ENCODE results near the gene AUTS2.

Gene AUTS2

GRCh38 chr7:69653806-69654205 is 55.5 kb downstream of the AUTS2 start:
- Histone ChIP-seq H3K27ac (replicated peaks) (no peak overlapping the region), H3K4me3 (replicated peaks; ENCODE audit: insufficient read depth, low read length) (no peak overlapping the region), H3K27me3 (ENCODE audit: insufficient read depth, poor library complexity, severe bottlenecking) (no peaks in the 10 kb centered on the region)
- TF ChIP-seq CTCF (IDR thresholded peaks at IDR 0.05; ENCODE audit: insufficient read depth, low read length) (no peak), REST (IDR thresholded peaks at IDR 0.05; ENCODE audit: insufficient replicate concordance, low read depth) (no peak), GABPA (IDR thresholded peaks at IDR 0.05; ENCODE audit: low read depth) (no peak), POLR2AphosphoS5 (IDR thresholded peaks at IDR 0.05; ENCODE audit: low read depth) (no peak), SPI1 (IDR thresholded peaks at IDR 0.05; ENCODE audit: borderline replicate concordance, low read depth) (no peak)
- no peak for DNase-seq (ENCODE audit: low read depth in 1 of 2, low spot score in 1 of 2)

GRCh38 chr7:69654381-69654780 is 56.1 kb downstream of the AUTS2 start:
- DNase-seq (ENCODE audit: low read depth in 1 of 2, low spot score in 1 of 2): peak; percentile 4 to 53
- Histone ChIP-seq H3K27me3 (ENCODE audit: insufficient read depth, poor library complexity, severe bottlenecking) (no peaks in the 10 kb centered on the region), H3K4me3 (replicated peaks; ENCODE audit: insufficient read depth, low read length) (no peak overlapping the region), H3K27ac (replicated peaks) (no peak overlapping the region)
- TF ChIP-seq GABPA (IDR thresholded peaks at IDR 0.05; ENCODE audit: low read depth) (no peak), POLR2AphosphoS5 (IDR thresholded peaks at IDR 0.05; ENCODE audit: low read depth) (no peak), CTCF (IDR thresholded peaks at IDR 0.05; ENCODE audit: insufficient read depth, low read length) (no peak), SPI1 (IDR thresholded peaks at IDR 0.05; ENCODE audit: borderline replicate concordance, low read depth) (no peak), REST (IDR thresholded peaks at IDR 0.05; ENCODE audit: insufficient replicate concordance, low read depth) (no peak)

GRCh38 chr7:69654849-69655707 is 56.8 kb downstream of the AUTS2 start:
- TF ChIP-seq CTCF (IDR thresholded peaks at IDR 0.05; ENCODE audit: insufficient read depth, low read length): no peak
- no peak for TF ChIP-seq SPI1 (IDR thresholded peaks at IDR 0.05; ENCODE audit: borderline replicate concordance, low read depth)
- no peak for TF ChIP-seq REST (IDR thresholded peaks at IDR 0.05; ENCODE audit: insufficient replicate concordance, low read depth)
- no peak for TF ChIP-seq GABPA (IDR thresholded peaks at IDR 0.05; ENCODE audit: low read depth)
- TF ChIP-seq POLR2AphosphoS5 (IDR thresholded peaks at IDR 0.05; ENCODE audit: low read depth): no peak
- no peak for DNase-seq (ENCODE audit: low read depth in 1 of 2, low spot score in 1 of 2)

More at GRCh38 chr7:69654849-69655707, 56.8 kb downstream of the AUTS2 start:
- Histone ChIP-seq H3K27me3 (ENCODE audit: insufficient read depth, poor library complexity, severe bottlenecking) (no peaks in the 10 kb centered on the region), H3K27ac (replicated peaks) (no peak overlapping the region), H3K4me3 (replicated peaks; ENCODE audit: insufficient read depth, low read length) (no peak overlapping the region)

All from HL-60 (cell line).